Stimulated activated CD4-positive, alpha-beta T cell treated with anti-CD3 and anti-CD28 coated beads, Interleukin-4, amount 100 ng/mL, for 4 hours (primary cell): ENCODE measurements around the gene SPACA1.
A peak's percentile ranks its signal among the peaks of the same experiment; 100 is the strongest.
"Not testable (repeated sequence)": the region's sequence is repeated elsewhere in the genome, so short reads cannot be mapped to it uniquely, and the experiment has no call there.

Source experiments
- DNase-seq, 2 experiments: peaks; one replicate each; pipeline ENCODE4 v3.0.0-alpha.2; 2020

The SPACA1 gene

GRCh38 chr6:88047510-88048150 lies at the start of gene SPACA1:
Gene SPACA1 (plus strand): TSS chr6:88047841. CDS start chr6:88047906, 65 bp downstream.
- DNase-seq, result no peak

- no peak for DNase-seq
Observed at GRCh38 chr6:88000713-88001112, 46.9 kb upstream of the SPACA1 start.

- not testable (repeated sequence) for DNase-seq
Observed at GRCh38 chr6:88001279-88001678, 46.4 kb upstream of the SPACA1 start.

- DNase-seq, result no peak
Observed at GRCh38 chr6:88004707-88005106, 42.9 kb upstream of the SPACA1 start.

GRCh38 chr6:88006557-88006956 lies 41.1 kb upstream of the SPACA1 start:
- DNase-seq, result no peak

GRCh38 chr6:88008411-88008810 lies 39.2 kb upstream of the SPACA1 start:
- no peak for DNase-seq

- DNase-seq, result no peak
Observed at GRCh38 chr6:88008831-88009231, 38.8 kb upstream of the SPACA1 start.

GRCh38 chr6:88013015-88013414 lies 34.6 kb upstream of the SPACA1 start:
- DNase-seq, result peak in 1 of 2 experiments; percentile 3

- no peak for DNase-seq
Observed at GRCh38 chr6:88013554-88013953, 34.1 kb upstream of the SPACA1 start.

- DNase-seq, result no peak
Observed at GRCh38 chr6:88020439-88020838, 27.2 kb upstream of the SPACA1 start.

GRCh38 chr6:88024696-88025095 lies 22.9 kb upstream of the SPACA1 start:
- no peak for DNase-seq

GRCh38 chr6:88031550-88031949 lies 16.1 kb upstream of the SPACA1 start:
- DNase-seq, result no peak

- no peak for DNase-seq
Observed at GRCh38 chr6:88044530-88044929, 3.1 kb upstream of the SPACA1 start.

- no peak for DNase-seq
Observed at GRCh38 chr6:88045521-88046136, 2.0 kb upstream of the SPACA1 start.

- DNase-seq, result no peak
Observed at GRCh38 chr6:88048578-88048977, 937 bp downstream of the SPACA1 start.

GRCh38 chr6:88050140-88050818 lies 2.6 kb downstream of the SPACA1 start:
- no peak for DNase-seq

- no peak for DNase-seq
Observed at GRCh38 chr6:88059191-88059590, 11.6 kb downstream of the SPACA1 start.

GRCh38 chr6:88062376-88062775 lies 14.7 kb downstream of the SPACA1 start:
- DNase-seq, result no peak

GRCh38 chr6:88072462-88072861 lies 24.8 kb downstream of the SPACA1 start:
- DNase-seq, result no peak

- no peak for DNase-seq
Observed at GRCh38 chr6:88074791-88075190, 27.1 kb downstream of the SPACA1 start.

- no peak for DNase-seq
Observed at GRCh38 chr6:88077305-88077704, 29.7 kb downstream of the SPACA1 start.

- no peak for DNase-seq
Observed at GRCh38 chr6:88086792-88087191, 39.2 kb downstream of the SPACA1 start.

GRCh38 chr6:88089708-88090107 lies 42.1 kb downstream of the SPACA1 start:
- no peak for DNase-seq

GRCh38 chr6:88105741-88106340 lies 58.2 kb downstream of the SPACA1 start:
- no peak for DNase-seq
